ENCODE data around the gene SENP5. TPM values are rescaled to one million over a fixed set of nuclear protein-coding genes. Genes with fewer than 3 reads are reported as not detected.

SENP5 gene, protein sequence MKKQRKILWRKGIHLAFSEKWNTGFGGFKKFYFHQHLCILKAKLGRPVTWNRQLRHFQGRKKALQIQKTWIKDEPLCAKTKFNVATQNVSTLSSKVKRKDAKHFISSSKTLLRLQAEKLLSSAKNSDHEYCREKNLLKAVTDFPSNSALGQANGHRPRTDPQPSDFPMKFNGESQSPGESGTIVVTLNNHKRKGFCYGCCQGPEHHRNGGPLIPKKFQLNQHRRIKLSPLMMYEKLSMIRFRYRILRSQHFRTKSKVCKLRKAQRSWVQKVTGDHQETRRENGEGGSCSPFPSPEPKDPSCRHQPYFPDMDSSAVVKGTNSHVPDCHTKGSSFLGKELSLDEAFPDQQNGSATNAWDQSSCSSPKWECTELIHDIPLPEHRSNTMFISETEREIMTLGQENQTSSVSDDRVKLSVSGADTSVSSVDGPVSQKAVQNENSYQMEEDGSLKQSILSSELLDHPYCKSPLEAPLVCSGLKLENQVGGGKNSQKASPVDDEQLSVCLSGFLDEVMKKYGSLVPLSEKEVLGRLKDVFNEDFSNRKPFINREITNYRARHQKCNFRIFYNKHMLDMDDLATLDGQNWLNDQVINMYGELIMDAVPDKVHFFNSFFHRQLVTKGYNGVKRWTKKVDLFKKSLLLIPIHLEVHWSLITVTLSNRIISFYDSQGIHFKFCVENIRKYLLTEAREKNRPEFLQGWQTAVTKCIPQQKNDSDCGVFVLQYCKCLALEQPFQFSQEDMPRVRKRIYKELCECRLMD
- total RNA-seq (2021) = 28.3 and 30.4 TPM in 2 replicates
- long read RNA-seq, full-length matches to known transcripts = 29 of 82 reads
- long read RNA-seq, partial matches to known transcripts = 20 of 82 reads
- long read RNA-seq, other reads (novel, unspliced or antisense) = 33 of 82 reads

DNA sequence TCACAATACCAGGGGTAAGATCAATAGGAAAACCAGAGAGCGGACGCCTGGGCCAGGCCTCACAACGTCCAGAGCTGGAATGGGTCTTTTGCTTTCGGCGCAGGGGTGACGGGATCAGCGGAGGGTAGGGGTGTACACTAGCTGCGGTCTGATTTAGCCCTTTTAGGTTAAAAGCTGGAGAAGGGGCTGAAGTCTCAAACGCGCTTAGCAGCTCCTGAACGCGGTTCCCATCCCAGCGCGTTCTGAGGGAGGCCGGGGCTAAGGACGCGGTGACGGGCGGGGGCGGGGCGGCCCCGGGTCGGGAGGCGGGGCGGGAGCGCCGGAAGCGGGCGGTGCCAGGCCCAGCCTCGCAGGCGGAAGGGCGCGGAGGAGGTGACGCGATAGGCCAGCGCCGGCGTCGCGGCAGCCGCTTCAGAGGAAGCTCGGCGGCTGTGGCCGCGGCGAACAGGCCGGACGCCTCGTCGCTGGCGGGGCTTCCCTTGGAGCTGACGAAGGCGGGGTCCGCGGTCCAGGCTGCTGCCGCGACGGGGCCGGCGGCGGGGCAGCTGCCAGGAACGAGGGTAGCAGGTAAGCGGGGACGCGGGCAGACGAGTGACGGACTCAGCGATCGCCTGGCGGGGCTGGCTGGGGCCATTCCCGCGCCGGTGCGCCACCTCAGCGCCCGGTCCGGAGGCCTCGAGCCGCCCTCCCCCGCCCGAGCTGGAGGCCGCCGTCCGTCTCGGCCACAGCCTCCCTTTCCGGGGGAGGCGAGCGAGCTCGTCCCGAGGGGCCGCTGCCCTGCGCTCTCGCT is at the start of gene SENP5:
TSS of gene SENP5 (plus strand) at position 414 of the 790 bp plus-strand sequence. CDS start 17,262 bp downstream, outside the sequence.
- Histone ChIP-seq H3K27me3 (ENCODE audit: insufficient read depth, low read length) (no peaks in the 10 kb centered on the region), H3K14ac (ENCODE audit: insufficient read depth, low read length) (peak within 1 kb of the TSS; percentile 92), H3K23ac (ENCODE audit: insufficient read length, low read depth, low read length) (no peak within 1 kb of the TSS), H3K9me3 (ENCODE audit: control insufficient read depth, low read depth, low read length) (no peaks in the 10 kb centered on the region), H4K8ac (replicated peaks; ENCODE audit: insufficient read length, low read depth, low read length) (no peak within 1 kb of the TSS), H3K79me1 (ENCODE audit: insufficient read depth, low read depth, low read length, poor library complexity, severe bottlenecking) (peaks cover 3% of the 10 kb centered on the region), H4K91ac (ENCODE audit: insufficient read length, low read depth, low read length) (no peak within 1 kb of the TSS), H3K27ac (ENCODE audit: insufficient read length, low read depth, low read length) (peak within 1 kb of the TSS; percentile 43), H3K9ac (ENCODE audit: extremely low read depth, insufficient read length, low read length) (peak within 1 kb of the TSS; percentile 85), H3K56ac (ENCODE audit: insufficient read length, low read depth, low read length) (no peak within 1 kb of the TSS), H2AFZ (ENCODE audit: low read length) (peak within 1 kb of the TSS; percentile 11), H2BK20ac (ENCODE audit: low read depth, low read length, poor library complexity, severe bottlenecking) (no peak within 1 kb of the TSS), H2BK120ac (ENCODE audit: low read depth, low read length, poor library complexity, severe bottlenecking) (no peak within 1 kb of the TSS), H3T11ph (ENCODE audit: low read length) (no peak within 1 kb of the TSS), H3K4me1 (ENCODE audit: insufficient read depth, low read length) (no peaks in the 10 kb centered on the region), H3K4ac (ENCODE audit: low read depth, low read length) (no peak within 1 kb of the TSS), H2BK15ac (ENCODE audit: low read depth, low read length) (no peak within 1 kb of the TSS), H3K23me2 (ENCODE audit: insufficient read length, low read depth, low read length, poor library complexity, severe bottlenecking) (peaks cover 5% of the 10 kb centered on the region), H2BK5ac (ENCODE audit: insufficient read length, low read length) (no peak within 1 kb of the TSS), H4K5ac (ENCODE audit: insufficient read length, low read depth, low read length) (no peak within 1 kb of the TSS), H2AK5ac (ENCODE audit: insufficient read length, low read length) (no peak within 1 kb of the TSS), H3K18ac (ENCODE audit: insufficient read length, low read depth, low read length) (peak within 1 kb of the TSS; percentile 81), H2BK12ac (ENCODE audit: insufficient read length, low read depth, low read length) (no peak within 1 kb of the TSS), H3K4me2 (ENCODE audit: insufficient read depth, insufficient read length, low read length) (peak within 1 kb of the TSS; percentile 92), H4K20me1 (ENCODE audit: control insufficient read depth, insufficient read depth, insufficient read length) (no peaks in the 10 kb centered on the region), H3K79me2 (ENCODE audit: insufficient read depth, low read length) (peaks cover 25% of the 10 kb centered on the region; the same call in 1 of the 2 replicates)
- peaks cover 6 to 11% of the 10 kb centered on the region in 2 experiments; a peak in 3 of 4 replicates for H3K4me1 Mint-ChIP-seq
- H3K36me3 Mint-ChIP-seq (ENCODE audit: insufficient read depth in 1 of 3, low read depth in 3 of 3) = peaks cover 2 to 4% (median 3%) of the 10 kb centered on the region in 3 experiments; a peak in 5 of 7 replicates
- H3K27ac Mint-ChIP-seq = peak within 1 kb of the TSS; percentile 95 to 98 (median 97)
- peaks cover 10 to 14% of the 10 kb centered on the region in 2 experiments; a peak in 4 of 5 replicates for H3K9me3 Mint-ChIP-seq
- H3K27me3 Mint-ChIP-seq (ENCODE audit: low read depth) = no peaks in the 10 kb centered on the region
- peak; percentile 91 for DNase-seq
- peak within 1 kb of the TSS; percentile 96 to 98 for H3K4me3 Mint-ChIP-seq
- TF ChIP-seq, protein P1, sequence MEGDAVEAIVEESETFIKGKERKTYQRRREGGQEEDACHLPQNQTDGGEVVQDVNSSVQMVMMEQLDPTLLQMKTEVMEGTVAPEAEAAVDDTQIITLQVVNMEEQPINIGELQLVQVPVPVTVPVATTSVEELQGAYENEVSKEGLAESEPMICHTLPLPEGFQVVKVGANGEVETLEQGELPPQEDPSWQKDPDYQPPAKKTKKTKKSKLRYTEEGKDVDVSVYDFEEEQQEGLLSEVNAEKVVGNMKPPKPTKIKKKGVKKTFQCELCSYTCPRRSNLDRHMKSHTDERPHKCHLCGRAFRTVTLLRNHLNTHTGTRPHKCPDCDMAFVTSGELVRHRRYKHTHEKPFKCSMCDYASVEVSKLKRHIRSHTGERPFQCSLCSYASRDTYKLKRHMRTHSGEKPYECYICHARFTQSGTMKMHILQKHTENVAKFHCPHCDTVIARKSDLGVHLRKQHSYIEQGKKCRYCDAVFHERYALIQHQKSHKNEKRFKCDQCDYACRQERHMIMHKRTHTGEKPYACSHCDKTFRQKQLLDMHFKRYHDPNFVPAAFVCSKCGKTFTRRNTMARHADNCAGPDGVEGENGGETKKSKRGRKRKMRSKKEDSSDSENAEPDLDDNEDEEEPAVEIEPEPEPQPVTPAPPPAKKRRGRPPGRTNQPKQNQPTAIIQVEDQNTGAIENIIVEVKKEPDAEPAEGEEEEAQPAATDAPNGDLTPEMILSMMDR (conservative IDR thresholded peaks at IDR 0.05) = no peak
- WGBS (ENCODE audit: extremely low coverage, insufficient read length, low lambda C conversion rate) = no CpG with 5 or more reads among the region's 93 CpGs

Measured in H9 (cell line).